ENCODE measurements around the gene ATP11A. TPM values are rescaled to one million over a fixed set of nuclear protein-coding genes. Genes with fewer than 3 reads are reported as not detected.
"Not testable (repeated sequence)": the region's sequence is repeated elsewhere in the genome, so short reads cannot be mapped to it uniquely, and the experiment has no call there.

ATP11A gene
- total RNA-seq, 1 donor from 2014 or later: 80.6 TPM

- H3K27ac Mint-ChIP-seq: no peak overlapping the region
- peaks cover 7% of the 10 kb centered on the region for H3K36me3 Mint-ChIP-seq (ENCODE audit: low read depth)
- intact Hi-C loops (cut with micrococcal nuclease): no loop called here
- H3K4me3 Mint-ChIP-seq: no peak overlapping the region
- peaks cover 8% of the 10 kb centered on the region for H3K4me1 Mint-ChIP-seq
- no peak for DNase-seq
- H3K27me3 Mint-ChIP-seq: no peaks in the 10 kb centered on the region
- H3K9me3 Mint-ChIP-seq: no peaks in the 10 kb centered on the region
Measured at GRCh38 chr13:112783135-112783977, 93.5 kb downstream of the ATP11A start.

DNA sequence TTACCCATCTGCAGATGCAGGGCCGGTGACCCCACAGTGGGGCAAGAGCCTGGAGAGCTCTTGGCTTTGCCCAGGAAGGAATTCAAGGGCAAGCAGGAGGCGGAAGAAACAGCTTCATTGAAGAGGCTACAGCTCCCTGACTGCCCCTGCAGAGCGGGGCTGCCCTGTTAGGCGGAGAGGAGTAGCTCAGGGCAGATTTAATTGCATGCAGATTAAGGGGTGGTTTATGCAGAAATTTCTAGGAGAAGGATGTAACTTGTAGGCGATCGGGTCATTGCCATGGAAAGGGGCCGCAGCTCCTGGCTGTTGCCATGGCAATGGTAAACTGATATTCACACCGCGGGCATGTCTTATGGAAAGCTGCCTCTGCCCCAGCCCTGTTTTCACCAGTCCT is 94.1 kb downstream of the ATP11A start:
- Mint-ChIP-seq H3K36me3 (ENCODE audit: low read depth) (peaks cover 12% of the 10 kb centered on the region), H3K4me1 (peaks cover 8% of the 10 kb centered on the region), H3K27ac (no peak overlapping the region), H3K9me3 (no peaks in the 10 kb centered on the region), H3K27me3 (no peaks in the 10 kb centered on the region), H3K4me3 (no peak overlapping the region)
- no peak for DNase-seq
- intact Hi-C loops (cut with micrococcal nuclease): no loop called here

DNA sequence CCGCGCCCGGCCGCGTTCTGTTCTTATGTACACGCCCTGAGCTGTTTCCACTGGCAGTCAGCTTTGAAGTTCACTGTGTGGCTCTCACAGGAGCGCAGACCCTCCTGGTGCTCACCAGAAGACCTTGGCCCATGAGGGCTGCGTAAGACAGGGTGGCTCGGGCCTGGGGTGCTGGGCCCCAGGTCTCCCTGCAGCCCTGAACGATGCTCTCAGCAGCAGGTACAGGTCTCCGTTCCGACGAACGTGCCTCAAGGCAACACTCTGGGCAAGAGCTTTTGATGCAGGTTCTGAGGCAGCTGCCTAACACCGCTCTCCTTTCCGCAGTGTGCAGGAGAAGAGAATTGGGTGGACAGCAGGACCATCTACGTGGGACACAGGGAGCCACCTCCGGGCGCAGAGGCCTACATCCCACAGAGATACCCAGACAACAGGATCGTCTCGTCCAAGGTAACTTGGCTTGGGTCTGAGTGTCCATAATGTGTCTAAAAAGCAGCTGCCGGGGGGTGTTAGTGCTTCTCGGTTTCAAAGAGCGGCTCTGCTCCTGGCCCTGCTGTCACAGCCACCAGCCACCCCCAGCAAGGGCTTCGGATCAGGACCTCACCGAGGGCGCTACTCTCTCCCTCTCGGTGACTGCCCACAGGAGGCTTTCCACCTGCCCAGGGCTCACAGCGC is 95.1 kb downstream of the ATP11A start:
- Mint-ChIP-seq H3K27me3 (no peaks in the 10 kb centered on the region), H3K4me3 (no peak overlapping the region), H3K9me3 (no peaks in the 10 kb centered on the region), H3K36me3 (ENCODE audit: low read depth) (peaks cover 18% of the 10 kb centered on the region), H3K27ac (no peak overlapping the region), H3K4me1 (peaks cover 8% of the 10 kb centered on the region)
- intact Hi-C loops (cut with micrococcal nuclease): no loop called here
- no peak for DNase-seq

GRCh38 chr13:112785483-112785856 is 95.6 kb downstream of the ATP11A start:
- intact Hi-C loops (cut with micrococcal nuclease): no loop called here
- H3K9me3 Mint-ChIP-seq: no peaks in the 10 kb centered on the region
- H3K27ac Mint-ChIP-seq: no peak overlapping the region
- no peak overlapping the region for H3K4me3 Mint-ChIP-seq
- H3K4me1 Mint-ChIP-seq: peaks cover 6% of the 10 kb centered on the region
- H3K27me3 Mint-ChIP-seq: no peaks in the 10 kb centered on the region
- peaks cover 18% of the 10 kb centered on the region for H3K36me3 Mint-ChIP-seq (ENCODE audit: low read depth)
- no peak for DNase-seq

DNA sequence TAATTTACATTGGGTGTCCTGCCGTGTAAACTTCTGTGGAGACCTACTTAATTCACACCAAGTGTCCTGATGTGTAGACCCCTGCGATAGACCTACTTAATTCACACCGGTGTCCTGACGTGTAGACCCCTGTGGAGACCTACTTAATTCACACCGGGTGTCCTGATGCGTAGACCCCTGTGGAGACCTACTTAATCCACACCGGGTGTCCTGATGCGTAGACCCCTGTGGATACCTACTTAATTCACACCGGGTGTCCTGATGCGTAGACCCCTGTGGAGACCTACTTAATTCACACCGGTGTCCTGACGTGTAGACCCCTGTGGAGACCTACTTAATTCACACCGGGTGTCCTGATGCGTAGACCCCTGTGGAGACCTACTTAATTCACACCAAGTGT is 97.0 kb downstream of the ATP11A start:
- H3K27me3 Mint-ChIP-seq; intact Hi-C loops (cut with micrococcal nuclease); H3K4me1 Mint-ChIP-seq; H3K27ac Mint-ChIP-seq; H3K9me3 Mint-ChIP-seq; H3K4me3 Mint-ChIP-seq; DNase-seq: not testable (repeated sequence)
- H3K36me3 Mint-ChIP-seq (ENCODE audit: low read depth): peaks cover 21% of the 10 kb centered on the region

GRCh38 chr13:112790735-112791641 is 101.2 kb downstream of the ATP11A start:
- peaks cover 8% of the 10 kb centered on the region for H3K4me1 Mint-ChIP-seq
- intact Hi-C loops (cut with micrococcal nuclease): no loop called here
- H3K36me3 Mint-ChIP-seq (ENCODE audit: low read depth): peaks cover 26% of the 10 kb centered on the region
- no peaks in the 10 kb centered on the region for H3K9me3 Mint-ChIP-seq
- no peaks in the 10 kb centered on the region for H3K27me3 Mint-ChIP-seq
- DNase-seq: no peak
- H3K27ac Mint-ChIP-seq: no peak overlapping the region
- no peak overlapping the region for H3K4me3 Mint-ChIP-seq

- intact Hi-C loops (cut with micrococcal nuclease): no loop called here
- H3K27ac Mint-ChIP-seq: no peak overlapping the region
- H3K4me3 Mint-ChIP-seq: no peak overlapping the region
- DNase-seq: no peak
- H3K36me3 Mint-ChIP-seq (ENCODE audit: low read depth): peaks cover 26% of the 10 kb centered on the region
- H3K4me1 Mint-ChIP-seq: peaks cover 8% of the 10 kb centered on the region
- no peaks in the 10 kb centered on the region for H3K27me3 Mint-ChIP-seq
- H3K9me3 Mint-ChIP-seq: no peaks in the 10 kb centered on the region
Measured at GRCh38 chr13:112791663-112792440, 102.0 kb downstream of the ATP11A start.

DNA sequence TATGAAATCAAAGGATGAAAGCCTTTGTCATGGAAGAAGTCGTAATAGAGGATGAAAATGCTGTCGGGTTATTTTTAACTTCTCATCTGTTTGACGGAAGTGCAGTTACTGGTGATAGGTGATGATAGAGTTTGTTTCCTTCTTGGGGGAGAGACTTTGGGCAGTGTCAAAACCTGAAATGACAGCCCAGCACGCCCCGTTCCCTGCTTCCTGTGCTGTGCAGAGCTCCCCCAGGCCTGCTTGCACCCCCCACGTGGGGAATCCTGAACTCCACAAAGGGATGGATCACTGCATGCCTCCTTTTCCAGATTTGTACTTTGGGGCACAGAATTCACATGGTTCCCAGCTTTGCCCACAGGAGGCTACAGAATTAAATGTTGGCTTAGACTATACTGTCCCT is 102.7 kb downstream of the ATP11A start:
- peaks cover 8% of the 10 kb centered on the region for H3K4me1 Mint-ChIP-seq
- no peaks in the 10 kb centered on the region for H3K9me3 Mint-ChIP-seq
- peaks cover 29% of the 10 kb centered on the region for H3K36me3 Mint-ChIP-seq (ENCODE audit: low read depth)
- intact Hi-C loops (cut with micrococcal nuclease): no loop called here
- no peak overlapping the region for H3K27ac Mint-ChIP-seq
- H3K4me3 Mint-ChIP-seq: no peak overlapping the region
- H3K27me3 Mint-ChIP-seq: no peaks in the 10 kb centered on the region
- DNase-seq: no peak

GRCh38 chr13:112793545-112794445 is 104.0 kb downstream of the ATP11A start:
- Mint-ChIP-seq H3K27ac (no peak overlapping the region), H3K27me3 (no peaks in the 10 kb centered on the region), H3K36me3 (ENCODE audit: low read depth) (peaks cover 34% of the 10 kb centered on the region), H3K9me3 (peaks cover 3% of the 10 kb centered on the region), H3K4me1 (peaks cover 8% of the 10 kb centered on the region), H3K4me3 (no peak overlapping the region)
- intact Hi-C loops (cut with micrococcal nuclease): no loop called here
- DNase-seq: no peak

GRCh38 chr13:112795277-112795676 is 105.4 kb downstream of the ATP11A start:
- Mint-ChIP-seq H3K4me1 (peaks cover 8% of the 10 kb centered on the region), H3K36me3 (ENCODE audit: low read depth) (peaks cover 35% of the 10 kb centered on the region), H3K9me3 (peaks cover 13% of the 10 kb centered on the region), H3K27ac (no peak overlapping the region), H3K27me3 (no peaks in the 10 kb centered on the region), H3K4me3 (no peak overlapping the region)
- DNase-seq: no peak
- intact Hi-C loops (cut with micrococcal nuclease): no loop called here

DNA sequence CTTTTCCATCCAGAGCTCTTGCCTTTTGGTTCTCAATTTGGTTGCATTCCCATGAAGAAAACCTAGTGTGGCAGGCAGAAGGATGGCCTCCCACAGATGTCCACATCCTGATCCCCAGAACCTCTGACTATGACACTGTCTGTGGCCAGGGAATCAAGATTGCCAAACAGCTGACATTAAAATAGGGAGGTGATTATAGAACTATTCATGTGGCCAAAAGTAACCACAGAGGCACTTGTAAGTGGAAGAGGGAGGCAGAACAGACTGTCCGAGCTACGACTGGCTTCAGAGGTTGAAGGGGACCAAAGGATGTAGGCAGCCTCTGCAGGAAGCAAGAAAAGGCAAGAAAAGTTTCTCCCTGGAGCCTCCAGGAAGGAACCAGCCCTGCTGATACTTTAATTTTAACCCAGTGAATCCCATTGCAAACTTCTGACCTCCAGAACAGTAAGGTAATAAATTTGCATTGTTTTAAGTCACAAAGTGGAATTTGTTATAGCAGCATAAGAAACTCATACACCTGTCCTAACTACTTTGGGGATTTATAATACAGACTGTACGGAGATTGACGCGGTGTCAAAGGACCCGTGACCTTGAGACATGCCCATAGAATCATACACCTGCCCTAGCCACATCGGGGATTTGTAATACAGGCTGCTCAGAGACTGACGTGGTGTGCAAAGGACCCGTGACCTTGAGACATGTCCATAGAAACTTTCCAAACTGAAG is 106.5 kb downstream of the ATP11A start:
- intact Hi-C loops (cut with micrococcal nuclease): no loop called here

GRCh38 chr13:112799394-112799793 is 109.6 kb downstream of the ATP11A start:
- DNase-seq: no peak
- no peak overlapping the region for H3K27ac Mint-ChIP-seq
- no peak overlapping the region for H3K4me3 Mint-ChIP-seq
- H3K9me3 Mint-ChIP-seq: peaks cover 13% of the 10 kb centered on the region
- peaks cover 26% of the 10 kb centered on the region for H3K36me3 Mint-ChIP-seq (ENCODE audit: low read depth)
- H3K27me3 Mint-ChIP-seq: no peaks in the 10 kb centered on the region
- intact Hi-C loops (cut with micrococcal nuclease): no loop called here
- H3K4me1 Mint-ChIP-seq: peaks cover 2% of the 10 kb centered on the region

More for the DNA sequence above, 106.5 kb downstream of the ATP11A start:
- H3K27me3 Mint-ChIP-seq: no peaks in the 10 kb centered on the region
- no peak overlapping the region for H3K4me3 Mint-ChIP-seq
- peaks cover 35% of the 10 kb centered on the region for H3K36me3 Mint-ChIP-seq (ENCODE audit: low read depth)
- H3K9me3 Mint-ChIP-seq: peaks cover 13% of the 10 kb centered on the region
- H3K27ac Mint-ChIP-seq: no peak overlapping the region
- H3K4me1 Mint-ChIP-seq: peaks cover 6% of the 10 kb centered on the region
- DNase-seq: no peak
